CD14-positive monocyte (primary cell): ENCODE results near the gene SEC16A. TPM values are rescaled to one million over a fixed set of nuclear protein-coding genes. Genes with fewer than 3 reads are reported as not detected.

Experiments used
- DNase-seq, 3 donors: peaks; one replicate each; pipeline ENCODE4 v3.0.0-alpha.2; 2011 to 2022
- H2AFZ ChIP-seq: 2 replicates; pipeline ENCODE4 v1.6.0; 2012; ENCODE audit warnings: mild to moderate bottlenecking, low read depth, low read length, inconsistent platforms; ENCODE audit not compliant: insufficient read depth, poor library complexity, severe bottlenecking
- H3K27ac ChIP-seq, 2 donors: 1 replicate in 1 of 2; 2 replicates in 1 of 2; pipeline ENCODE4 v1.5.1; 2012 to 2013; ENCODE audit warnings: low read length in 2 of 2, control low read depth in 1 of 2, inconsistent platforms in 1 of 2, low read depth in 1 of 2, mild to moderate bottlenecking in 1 of 2
- H3K27me3 ChIP-seq, 2 donors: one replicate each; pipeline versions ENCODE4 v1.6.0 to v1.6.1; 2011 to 2013; ENCODE audit warnings: low read length in 2 of 2; ENCODE audit not compliant: control insufficient read depth in 2 of 2, insufficient read depth in 2 of 2
- H3K36me3 ChIP-seq, 2 donors: replicated peaks in 1 of 2; 1 replicate in 1 of 2; 2 replicates in 1 of 2; pipeline versions ENCODE4 v1.5.1 to v1.6.1; 2012 to 2013; ENCODE audit warnings: low read length in 2 of 2, control low read depth in 1 of 2, inconsistent platforms in 1 of 2, mild to moderate bottlenecking in 1 of 2; ENCODE audit not compliant: insufficient read depth in 2 of 2, control insufficient read depth in 1 of 2
- H3K4me1 ChIP-seq, 2 donors: 1 replicate in 1 of 2; 2 replicates in 1 of 2; pipeline versions ENCODE4 v1.5.1 to v1.6.1; 2012 to 2013; ENCODE audit warnings: low read length in 2 of 2, control low read depth in 1 of 2, inconsistent platforms in 1 of 2, mild to moderate bottlenecking in 1 of 2, moderate library complexity in 1 of 2; ENCODE audit not compliant: insufficient read depth in 2 of 2, control insufficient read depth in 1 of 2
- H3K4me2 ChIP-seq: replicated peaks from 2 replicates; pipeline ENCODE3; 2012; ENCODE audit warnings: low read length, moderate library complexity, mild to moderate bottlenecking; ENCODE audit not compliant: poor library complexity, severe bottlenecking; ENCODE audit errors: extremely low read depth
- H3K4me3 ChIP-seq, 3 experiments: fragments of 200-600 bp in 1 of 3; sonication (generic) in 1 of 3; replicated peaks in 1 of 3; 1 replicate in 2 of 3; 2 replicates in 1 of 3; pipeline ENCODE4 v1.5.1; 2011 to 2013; ENCODE audit warnings: low read length in 3 of 3, mild to moderate bottlenecking in 3 of 3, control low read depth in 2 of 3, low read depth in 2 of 3, inconsistent platforms in 1 of 3, moderate library complexity in 1 of 3
- H3K79me2 ChIP-seq: 2 replicates; pipeline ENCODE4 v1.6.0; 2012; ENCODE audit warnings: mild to moderate bottlenecking, control low read depth, inconsistent platforms, low read length, moderate library complexity; ENCODE audit not compliant: insufficient read depth
- H3K9ac ChIP-seq: 2 replicates; pipeline ENCODE4 v1.6.0; 2017; ENCODE audit warnings: low read length, mild to moderate bottlenecking; ENCODE audit not compliant: insufficient read depth, poor library complexity, severe bottlenecking
- H3K9me3 ChIP-seq, 2 donors: replicated peaks in 1 of 2; 1 replicate in 1 of 2; 2 replicates in 1 of 2; pipeline versions ENCODE4 v1.5.1 to v1.6.1; 2012 to 2013; ENCODE audit warnings: low read length in 2 of 2, control low read depth in 1 of 2; ENCODE audit not compliant: control insufficient read depth in 1 of 2, insufficient read depth in 1 of 2
- H4K20me1 ChIP-seq: 2 replicates; pipeline ENCODE4 v1.6.0; 2012; ENCODE audit warnings: mild to moderate bottlenecking, low read length, control low read depth, moderate library complexity; ENCODE audit not compliant: insufficient read depth
- H3K27ac Mint-ChIP-seq, 7 donors: one replicate each; pipeline ENCODE4 v1.8.0; 2020; ENCODE audit warnings: mild to moderate bottlenecking in 7 of 7, mixed read lengths in 7 of 7, moderate library complexity in 6 of 7, inconsistent platforms in 2 of 7
- H3K27me3 Mint-ChIP-seq, 3 donors: one replicate each; pipeline ENCODE4 v1.8.0; 2021 to 2022; ENCODE audit warnings: low read depth in 3 of 3, mild to moderate bottlenecking in 3 of 3, mixed read lengths in 3 of 3, moderate library complexity in 3 of 3, inconsistent platforms in 1 of 3
- H3K36me3 Mint-ChIP-seq, 2 donors: one replicate each; pipeline ENCODE4 v1.8.0; 2020; ENCODE audit warnings: mixed read lengths in 2 of 2, inconsistent platforms in 1 of 2, mild to moderate bottlenecking in 1 of 2
- H3K4me1 Mint-ChIP-seq: one replicate; pipeline ENCODE4 v1.8.0; 2020; ENCODE audit warnings: mild to moderate bottlenecking, mixed read lengths
- H3K4me3 Mint-ChIP-seq, 2 donors: one replicate each; pipeline ENCODE4 v1.8.0; 2020; ENCODE audit warnings: mild to moderate bottlenecking in 2 of 2, mixed read lengths in 2 of 2, moderate library complexity in 1 of 2
- H3K9me3 Mint-ChIP-seq, 7 donors: one replicate each; pipeline ENCODE4 v1.8.0; 2020 to 2022; ENCODE audit warnings: mixed read lengths in 7 of 7, mild to moderate bottlenecking in 6 of 7, moderate library complexity in 6 of 7, inconsistent platforms in 2 of 7
- CTCF ChIP-seq: fragments of 200-600 bp; IDR thresholded peaks from one replicate; pipeline ENCODE4 v1.8.0; 2022; ENCODE audit warnings: antibody characterized with exemption, mild to moderate bottlenecking
- WGBS: methylation state at CpG from one replicate; pipeline ENCODE4 v1.1.5; 2013; ENCODE audit warnings: missing lambda C conversion rate; ENCODE audit not compliant: insufficient coverage; 5-methylcytosine and 5-hydroxymethylcytosine counted together
- intact Hi-C, 2 donors: fragments of 100-400 bp; cut with micrococcal nuclease; formaldehyde crosslinking; loops; one replicate each; pipeline versions ENCODE4 v1.15.0 to v1.15.1; 2023
- polyA plus RNA-seq, 3 donors: library from polyadenylated mRNA; depleted of rRNA in 1 of 3; unstranded in 2 of 3; stranded (reverse) in 1 of 3; fragments of 300-500 nt in 2 of 3; fragments of >200 nt in 1 of 3; fragmentation: Illumina TruSeq in 2 of 3; gene quantifications; 1 replicate in 2 of 3; 2 replicates in 1 of 3; pipeline ENCODE4 v1.2.3, GENCODE V29; 2012 to 2021

The SEC16A gene
- polyA plus RNA-seq, 3 donors = 11.1 to 36.8 (median 19.1) TPM

- peaks cover 0 to under 1% (median 0%) of the 10 kb centered on the region in 7 donors for H3K9me3 Mint-ChIP-seq
- H3K27me3 Mint-ChIP-seq = no peaks in the 10 kb centered on the region
- H3K4me1 ChIP-seq = no peaks in the 10 kb centered on the region
- H3K4me2 ChIP-seq = no peak overlapping the region
- H3K36me3 Mint-ChIP-seq = peaks cover 48 to 77% of the 10 kb centered on the region in 2 donors
- H4K20me1 ChIP-seq = no peaks in the 10 kb centered on the region
- intact Hi-C loops = no loop called here
- H3K27ac ChIP-seq = no peak overlapping the region
- no peak overlapping the region for H2AFZ ChIP-seq
- peaks cover 50 to 67% of the 10 kb centered on the region in 2 donors for H3K36me3 ChIP-seq
- no peaks in the 10 kb centered on the region for H3K27me3 ChIP-seq
- 93% methylated on average over 16 of the region's 27 CpGs for WGBS
- H3K4me3 ChIP-seq = no peak overlapping the region
- H3K79me2 ChIP-seq = no peaks in the 10 kb centered on the region
- no peak for DNase-seq
- no peaks in the 10 kb centered on the region for H3K9me3 ChIP-seq
- H3K9ac ChIP-seq = no peak overlapping the region
- H3K4me1 Mint-ChIP-seq = no peaks in the 10 kb centered on the region
- no peak for TF ChIP-seq CTCF
- H3K27ac Mint-ChIP-seq = peak overlapping the region in 1 of 7 donors; percentile 56
- no peak overlapping the region for H3K4me3 Mint-ChIP-seq
Observed at GRCh38 chr9:136424750-136425362, 58.0 kb downstream of the SEC16A start.

- Mint-ChIP-seq H3K4me3 (no peak overlapping the region), H3K36me3 (peaks cover 59 to 78% of the 10 kb centered on the region in 2 donors), H3K27ac (no peak overlapping the region), H3K27me3 (no peaks in the 10 kb centered on the region), H3K4me1 (no peaks in the 10 kb centered on the region), H3K9me3 (peaks cover 0 to 1% (median 0%) of the 10 kb centered on the region in 7 donors)
- Histone ChIP-seq H3K9ac (no peak overlapping the region), H3K36me3 (peaks cover 52 to 67% of the 10 kb centered on the region in 2 donors), H2AFZ (no peak overlapping the region), H3K4me2 (no peak overlapping the region), H3K9me3 (no peaks in the 10 kb centered on the region), H3K79me2 (no peaks in the 10 kb centered on the region), H4K20me1 (no peaks in the 10 kb centered on the region), H3K4me1 (no peaks in the 10 kb centered on the region), H3K4me3 (no peak overlapping the region), H3K27ac (no peak overlapping the region), H3K27me3 (no peaks in the 10 kb centered on the region)
- intact Hi-C loops = no loop called here
- 96% methylated on average over 41 of the region's 43 CpGs for WGBS
- no peak for TF ChIP-seq CTCF
- DNase-seq = no peak
Observed at GRCh38 chr9:136423432-136424146, 59.3 kb downstream of the SEC16A start.
